HG03060 (cell line): Measurements from ENCODE around the gene POLR2J.

Experiments
- ATAC-seq: cut with Tn5 transposase; IDR thresholded peaks from one replicate; pipeline ENCODE4 v1.9.1; 2021; ENCODE audit warnings: low read depth, moderate number of reproducible peaks; ENCODE audit not compliant: unreplicated experiment

Gene POLR2J

DNA sequence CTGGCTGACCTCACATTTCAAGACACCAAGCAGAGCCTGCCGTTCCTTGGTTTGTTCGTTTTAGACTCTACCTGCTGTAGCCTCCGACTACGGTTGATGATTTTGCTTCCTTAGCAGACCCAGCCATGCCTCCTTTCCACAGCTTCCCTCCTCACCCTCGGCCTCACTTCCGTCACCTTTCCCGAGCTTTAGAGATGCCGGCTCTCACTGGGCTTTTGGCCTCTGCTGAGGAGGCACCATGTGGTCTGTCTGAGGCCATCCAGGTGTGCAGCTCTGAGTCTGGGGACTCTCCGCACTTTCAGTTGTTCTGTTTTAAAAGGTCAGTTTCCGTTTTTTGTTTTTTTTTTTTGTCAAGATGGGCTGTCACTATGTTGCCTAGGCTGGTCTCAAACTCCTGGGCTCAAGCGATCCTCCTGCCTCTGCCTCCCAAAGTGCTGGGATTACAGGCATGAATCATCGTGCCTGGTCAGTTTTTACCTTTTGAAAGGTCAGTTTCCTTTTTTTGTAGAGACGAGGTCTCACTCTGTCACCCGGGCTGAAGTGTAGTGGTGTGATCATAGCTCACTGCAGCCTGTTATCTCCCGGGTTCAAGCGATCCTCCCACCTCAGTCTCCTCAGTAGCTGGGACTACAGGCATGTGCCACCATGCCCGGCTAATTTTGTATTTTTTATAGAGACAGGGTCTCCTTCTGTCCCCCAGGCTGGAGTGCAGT, 33.6 kb downstream of the POLR2J start:
- no peak for ATAC-seq

DNA sequence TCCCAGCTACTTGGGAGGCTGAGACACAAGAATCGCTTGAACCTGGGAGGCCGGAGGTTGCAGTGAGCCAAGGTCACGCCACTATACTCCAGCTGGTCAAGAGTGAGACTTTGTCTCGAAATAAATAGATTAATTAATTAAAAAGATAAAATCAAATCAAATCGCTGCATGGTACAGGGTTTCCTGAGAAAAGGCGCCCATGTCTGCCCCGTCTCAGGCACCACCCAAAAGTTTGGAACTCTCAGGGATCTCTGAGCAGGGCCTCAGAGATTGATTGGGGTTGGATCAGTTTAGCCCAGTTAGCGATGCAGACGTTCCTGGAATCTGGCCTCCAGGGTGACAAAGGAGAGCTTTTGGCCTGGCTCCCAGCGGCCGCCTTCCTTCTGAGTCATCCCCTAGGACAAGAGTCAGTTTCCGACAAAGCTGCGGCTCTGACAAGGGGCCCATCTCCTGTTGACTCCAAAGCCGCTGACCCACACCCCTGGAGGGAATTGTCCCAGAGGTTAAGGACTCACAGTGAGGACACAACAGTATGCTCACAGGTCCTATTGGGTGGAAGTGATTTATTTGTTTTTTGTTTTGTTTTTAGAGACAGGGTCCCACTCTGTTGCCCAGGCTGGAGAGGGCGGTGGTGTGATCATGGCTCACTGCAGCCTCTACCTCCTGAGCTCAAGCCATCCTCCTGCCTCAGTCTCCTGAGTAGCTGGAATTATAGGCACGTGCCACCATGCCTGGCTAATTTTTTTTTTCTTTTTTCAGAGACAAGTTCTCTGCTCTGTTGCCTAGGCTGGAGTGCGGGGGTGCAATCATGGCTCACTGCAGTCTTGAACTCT, 38.5 kb downstream of the POLR2J start:
- no peak for ATAC-seq

DNA sequence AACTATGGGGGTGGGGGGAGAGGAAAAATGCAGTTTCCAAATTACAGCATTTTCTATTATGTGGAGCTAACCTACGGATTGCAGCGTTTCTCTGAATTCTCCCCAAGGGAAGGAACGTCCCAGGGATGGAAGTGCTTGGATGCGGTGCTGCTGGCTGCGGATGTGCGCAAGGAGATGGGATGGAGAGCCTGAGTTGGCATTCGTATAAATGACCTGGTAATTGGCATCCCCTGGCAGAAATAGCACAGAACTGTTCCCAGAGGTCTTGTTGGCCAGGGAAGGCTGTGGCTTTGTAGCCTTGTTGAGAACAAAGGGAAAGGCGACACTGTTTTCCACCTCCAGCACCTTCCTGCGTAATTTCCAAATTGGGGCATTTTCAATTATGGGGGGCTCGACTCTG, 42.6 kb downstream of the POLR2J start:
- ATAC-seq: no peak

DNA sequence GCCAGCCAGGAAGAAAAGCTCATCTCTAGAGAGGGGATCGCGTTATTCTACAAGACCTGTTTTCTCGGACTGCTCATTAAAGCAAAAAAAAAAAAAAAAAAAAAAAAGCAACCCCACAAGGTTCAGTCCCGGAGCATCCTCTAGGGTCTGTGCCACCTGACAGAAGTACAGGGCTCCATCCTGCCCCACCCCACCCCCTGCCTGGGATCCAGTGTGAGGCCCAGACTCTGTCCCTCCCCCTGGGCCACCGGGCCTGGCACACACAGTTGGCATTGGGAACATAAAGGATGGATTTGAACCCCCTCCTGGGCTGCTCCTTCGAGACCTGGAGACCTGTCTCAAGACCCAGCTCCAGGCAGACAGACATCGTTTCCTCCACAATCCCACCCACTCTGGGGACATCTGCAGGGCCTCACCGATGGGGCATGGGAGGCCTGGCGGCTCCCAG, 44.7 kb downstream of the POLR2J start:
- no peak for ATAC-seq

DNA sequence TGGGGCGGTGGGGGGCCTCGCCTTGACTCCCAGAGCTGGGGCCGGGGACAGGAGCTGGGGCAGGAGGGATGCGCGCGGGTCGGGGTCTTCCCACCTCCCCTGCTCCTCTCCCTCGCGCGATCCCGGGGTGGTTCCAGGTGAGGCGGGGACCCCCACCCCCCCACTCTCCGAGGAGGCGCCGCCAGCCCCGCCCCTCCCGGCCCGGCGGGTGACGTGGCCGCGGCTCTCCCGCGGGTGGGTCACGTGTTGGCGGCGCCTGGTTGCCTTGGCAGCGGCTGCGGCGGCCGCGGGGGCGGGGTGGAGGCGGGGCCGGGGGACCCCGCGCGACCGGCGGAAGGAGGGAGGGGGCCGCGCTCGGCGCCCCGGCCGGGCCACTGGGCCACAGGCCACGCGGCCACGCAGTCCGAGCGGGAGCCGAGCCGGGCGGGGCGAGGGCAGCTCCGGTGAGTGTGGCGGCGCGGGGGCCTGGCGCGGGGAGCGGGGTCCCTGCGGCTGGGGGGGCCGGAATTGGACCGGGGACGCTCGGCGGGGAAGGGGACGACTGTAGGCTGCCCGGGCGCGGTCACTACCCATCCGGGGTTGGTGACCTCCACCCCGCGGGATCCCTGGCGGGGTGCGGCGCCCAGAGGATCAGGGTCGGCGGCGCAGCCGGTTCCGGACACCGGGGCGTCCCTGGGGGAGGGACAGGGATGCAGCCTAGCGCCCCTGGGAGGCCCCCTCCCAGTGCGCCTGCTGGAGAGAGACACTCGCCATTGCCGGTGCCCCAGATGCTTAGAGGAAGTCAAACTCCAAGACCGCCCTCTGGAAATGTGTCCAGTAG, 45.3 kb downstream of the POLR2J start, which contains the start of gene ORAI2:
ORAI2 (plus strand) TSS at position 357 of the 820 bp plus-strand sequence. CDS start 5,382 bp downstream, outside the sequence.
- ATAC-seq: no peak

DNA sequence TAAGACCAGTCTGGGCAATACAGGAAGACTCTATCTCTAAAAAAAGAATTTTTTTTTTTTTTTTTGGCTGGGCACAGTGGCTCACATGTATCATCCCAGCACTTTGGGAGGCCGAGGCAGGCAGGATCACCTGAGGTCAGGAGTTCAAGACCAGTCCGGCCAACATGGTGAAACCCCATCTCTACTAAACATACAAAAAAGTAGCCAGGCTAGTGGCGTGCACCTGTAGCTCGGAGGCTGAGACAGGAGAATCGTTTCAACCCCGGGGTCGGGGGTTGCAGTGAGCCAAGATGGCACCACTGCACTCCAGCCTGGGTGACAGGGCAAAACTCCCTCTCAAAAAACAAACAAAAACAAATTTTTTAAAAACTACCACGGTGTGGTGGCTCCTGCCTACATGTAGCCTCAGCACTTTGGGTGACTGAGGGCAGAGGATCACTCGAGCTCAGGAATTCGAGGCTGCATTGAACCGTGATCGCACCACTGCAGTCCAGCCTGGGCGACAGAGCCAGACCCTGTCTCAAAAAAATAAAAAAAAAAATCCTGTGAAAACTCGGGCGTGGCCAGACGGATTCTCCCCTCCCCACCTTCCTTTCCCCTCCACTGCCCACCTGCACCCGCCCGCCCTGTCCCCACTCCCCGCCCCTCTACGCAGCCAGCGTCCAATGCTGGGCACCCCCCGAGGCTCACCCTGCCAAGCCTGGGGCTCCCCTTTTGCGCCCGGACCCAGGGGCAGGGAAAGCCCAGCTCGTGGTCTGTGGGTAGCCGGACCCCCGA, 46.1 kb downstream of the POLR2J start:
- no peak for ATAC-seq

DNA sequence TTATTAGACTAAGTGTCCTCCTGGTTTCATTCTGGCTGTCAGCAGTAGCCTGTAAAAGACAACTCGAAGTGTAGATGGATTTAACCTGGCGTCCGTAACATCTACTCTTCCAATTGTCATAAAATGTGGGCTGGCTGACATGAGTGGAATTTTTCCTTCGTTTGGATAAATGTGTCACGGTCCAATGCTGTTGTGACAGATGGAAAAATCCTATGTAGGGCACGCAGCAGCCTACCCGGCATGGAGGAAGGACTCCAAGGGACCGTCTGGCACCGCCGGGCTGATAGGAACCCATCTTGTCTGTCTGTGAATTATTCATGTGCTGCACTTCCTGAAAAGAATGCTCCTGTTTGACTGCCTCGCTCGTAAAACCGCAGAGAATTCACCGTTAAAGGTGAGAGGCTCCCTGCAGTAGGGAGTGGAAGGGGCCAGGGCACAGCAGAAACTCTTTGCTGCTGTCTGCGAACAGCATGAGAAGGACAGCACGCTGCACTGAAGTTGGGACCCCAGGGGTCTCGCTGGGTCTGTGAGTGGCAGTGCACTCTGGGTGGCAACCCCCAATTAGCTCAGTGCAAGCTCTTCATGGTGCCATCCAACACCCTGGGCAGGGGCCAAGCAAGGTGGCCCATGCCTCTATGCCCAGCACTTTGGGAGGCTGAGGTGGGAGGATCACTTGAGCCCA, 47.0 kb downstream of the POLR2J start:
- ATAC-seq: no peak

DNA sequence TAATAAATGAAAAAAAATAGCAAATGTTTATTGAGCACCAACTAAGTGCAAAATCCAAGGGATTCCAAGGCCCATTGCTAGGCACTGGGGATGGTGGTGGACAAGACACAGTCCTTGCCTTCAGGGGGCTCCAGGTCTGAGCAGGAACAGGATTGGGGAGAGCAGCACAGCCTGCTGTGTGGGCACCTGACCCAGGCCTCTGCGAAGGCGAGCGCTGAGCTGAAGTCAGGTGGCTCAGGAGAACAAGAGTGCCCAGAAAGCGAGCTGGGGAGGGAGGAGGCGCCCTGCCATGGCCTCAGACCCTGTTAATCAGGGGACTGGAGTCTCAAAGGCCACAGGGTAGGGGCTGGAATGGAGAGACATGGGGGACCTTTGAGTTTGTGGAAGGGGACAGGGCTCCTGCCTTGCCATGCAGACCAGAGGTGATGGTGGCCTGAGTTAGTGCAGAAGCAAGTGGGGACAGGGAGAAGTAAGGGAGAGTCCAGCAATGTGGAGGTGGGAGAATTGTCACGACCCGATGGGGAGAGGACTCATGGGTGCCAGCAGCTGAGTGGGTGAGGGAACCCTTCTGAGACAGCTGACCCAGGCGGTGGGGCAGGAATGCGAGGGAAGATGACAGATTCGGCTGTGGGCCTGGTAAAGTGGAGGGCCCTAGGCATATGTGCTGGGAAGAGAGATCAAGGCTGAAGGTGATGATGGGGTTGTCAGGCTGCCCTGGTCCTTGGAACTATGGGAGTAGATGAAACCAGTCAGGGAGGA, 49.4 kb downstream of the POLR2J start:
- no peak for ATAC-seq

DNA sequence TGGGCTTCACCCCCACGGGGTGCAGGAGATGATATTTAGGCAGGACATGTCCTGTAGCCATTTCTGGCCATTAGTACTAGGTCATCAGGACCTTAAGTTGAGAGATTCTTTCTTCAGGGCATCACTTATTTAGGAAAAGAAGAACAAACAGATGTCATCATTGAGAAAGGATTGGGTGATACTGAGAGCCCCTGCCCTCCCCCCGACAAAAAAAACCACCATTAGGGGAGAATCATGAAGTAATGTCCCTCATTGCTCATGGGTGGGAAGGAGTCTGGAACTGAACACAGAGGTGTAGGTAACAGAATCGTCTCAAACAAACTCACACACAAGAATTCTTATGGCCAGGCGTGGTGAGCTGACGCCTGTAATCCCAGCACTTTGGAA, 51.7 kb downstream of the POLR2J start:
- no peak for ATAC-seq

DNA sequence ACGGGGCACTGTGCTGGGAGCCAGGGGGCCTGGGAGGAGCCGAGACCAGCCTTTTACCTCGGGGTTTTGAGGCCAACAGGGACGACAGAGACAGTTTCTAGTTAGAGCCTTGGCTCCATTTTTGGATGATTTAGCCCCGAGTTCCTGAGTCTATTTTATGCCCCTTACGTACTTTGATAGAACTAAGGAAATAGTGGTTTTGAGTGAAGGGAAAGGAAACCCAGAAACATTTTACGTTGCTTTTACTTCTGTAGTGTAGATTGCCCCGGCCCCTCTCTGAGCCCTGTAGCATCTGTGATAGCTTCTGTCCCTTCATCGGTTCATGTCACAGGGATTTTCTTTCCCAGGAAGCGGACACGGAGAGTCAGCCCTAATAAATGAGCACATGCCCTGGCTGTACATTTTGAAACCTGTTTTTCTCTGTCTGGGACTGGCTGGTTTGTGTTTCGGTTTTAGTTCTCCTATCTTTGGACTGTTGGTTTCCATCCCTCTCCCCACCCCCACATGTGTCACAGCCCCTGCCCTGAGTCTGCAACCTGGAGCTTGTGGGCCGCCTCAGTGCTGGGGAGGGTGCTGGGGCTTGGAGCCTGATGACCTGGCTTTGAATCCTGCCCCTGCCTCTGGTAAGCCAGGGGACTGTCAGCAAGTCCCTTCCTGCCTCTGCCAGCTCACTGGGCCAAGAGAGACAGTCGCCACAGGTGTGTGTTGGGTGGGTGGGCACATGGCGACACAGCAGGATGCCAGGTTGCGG, 52.3 kb downstream of the POLR2J start:
- ATAC-seq: peak; percentile 42

DNA sequence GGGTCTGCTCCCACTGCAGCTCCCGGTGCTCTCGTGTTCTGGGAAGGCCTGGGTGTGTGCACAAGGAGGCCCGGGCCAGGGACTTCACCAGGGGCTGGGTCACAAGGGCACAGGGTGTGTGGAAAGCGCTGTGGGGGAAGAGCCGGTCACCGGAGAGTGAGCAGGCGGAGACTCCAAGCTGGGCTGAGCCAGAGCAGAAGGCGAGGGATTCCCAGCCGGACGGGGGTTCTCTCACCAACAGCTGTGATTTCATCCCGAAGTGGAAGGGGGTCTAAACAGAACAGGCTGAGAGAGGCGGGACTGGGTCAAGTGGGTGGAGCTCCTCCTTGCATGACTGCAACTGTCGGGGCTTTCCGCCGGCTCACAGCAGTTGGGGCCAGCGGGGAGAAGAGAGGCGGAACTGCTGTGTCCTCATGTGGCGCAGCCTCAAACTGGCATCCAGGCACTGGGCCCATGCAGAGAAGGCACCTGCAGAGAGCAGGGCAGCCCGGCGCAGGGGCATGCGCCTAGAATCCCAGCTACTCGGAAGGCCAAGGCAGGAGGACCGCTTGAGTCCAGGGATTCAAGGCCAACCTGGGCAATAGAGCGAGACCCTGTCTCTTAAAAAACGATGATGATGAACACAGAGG, 53.0 kb downstream of the POLR2J start:
- ATAC-seq: peak; percentile 39

DNA sequence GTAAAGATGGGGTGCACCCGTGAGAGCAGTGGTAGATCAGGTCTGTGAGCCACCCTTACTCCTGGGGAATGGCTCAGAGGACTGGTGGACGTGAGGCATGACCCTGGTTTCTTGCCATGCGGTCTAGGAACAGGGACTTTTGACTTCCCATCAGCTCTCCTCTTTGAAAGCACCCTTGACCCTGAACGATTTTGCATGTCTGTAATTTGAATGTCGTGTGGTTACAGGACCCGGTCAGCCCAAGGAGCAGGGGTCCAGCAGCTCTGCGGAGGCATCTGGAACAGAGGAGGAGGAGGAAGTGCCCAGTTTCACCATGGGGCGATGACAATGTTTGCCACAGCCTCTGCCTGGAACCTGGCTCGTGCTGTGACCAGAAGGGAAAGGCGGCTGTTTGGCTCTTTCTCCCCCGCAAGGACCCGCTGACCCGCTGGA, 53.9 kb downstream of the POLR2J start:
- no peak for ATAC-seq

DNA sequence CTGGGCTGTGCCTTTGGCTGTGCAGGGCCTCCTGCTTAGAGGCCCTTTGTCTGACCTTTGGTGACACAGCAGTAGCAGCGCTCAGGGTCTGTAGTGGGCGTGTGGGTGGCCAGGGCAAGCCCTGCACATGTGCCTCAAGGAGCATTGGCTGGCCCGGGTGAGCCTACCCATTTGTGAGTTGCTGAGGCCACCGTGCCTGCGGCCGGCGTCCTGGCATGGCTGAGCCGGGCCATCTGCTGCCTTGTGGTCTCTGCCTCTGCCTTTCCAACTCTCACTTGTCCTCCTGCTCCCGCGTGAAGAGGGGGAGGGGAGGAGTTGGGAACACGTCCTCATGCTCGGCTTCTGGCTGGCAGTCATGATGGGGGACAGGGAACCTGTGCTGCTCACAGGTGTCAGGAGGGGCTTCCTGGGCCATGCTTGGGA, 54.6 kb downstream of the POLR2J start:
- ATAC-seq: no peak
